ENCODE measurements around the gene TSPEAR.

- TF ChIP-seq CTCF (IDR thresholded peaks at IDR 0.05; ENCODE audit: low read length) (no peak), EZH2 (IDR thresholded peaks at IDR 0.05; ENCODE audit: borderline replicate concordance, low read length) (no peak)
These were observed at the start of gene TSPEAR for GRCh38 chr21:44711327-44712202.
